HG03460 (cell line): ENCODE data around the gene BTBD19.
"Not testable (repeated sequence)": the region's sequence is repeated elsewhere in the genome, so short reads cannot be mapped to it uniquely, and the experiment has no call there.

Source experiments
- ATAC-seq: cut with Tn5 transposase; IDR thresholded peaks from one replicate; pipeline ENCODE4 v1.9.1; 2021; ENCODE audit not compliant: unreplicated experiment

The BTBD19 gene

DNA sequence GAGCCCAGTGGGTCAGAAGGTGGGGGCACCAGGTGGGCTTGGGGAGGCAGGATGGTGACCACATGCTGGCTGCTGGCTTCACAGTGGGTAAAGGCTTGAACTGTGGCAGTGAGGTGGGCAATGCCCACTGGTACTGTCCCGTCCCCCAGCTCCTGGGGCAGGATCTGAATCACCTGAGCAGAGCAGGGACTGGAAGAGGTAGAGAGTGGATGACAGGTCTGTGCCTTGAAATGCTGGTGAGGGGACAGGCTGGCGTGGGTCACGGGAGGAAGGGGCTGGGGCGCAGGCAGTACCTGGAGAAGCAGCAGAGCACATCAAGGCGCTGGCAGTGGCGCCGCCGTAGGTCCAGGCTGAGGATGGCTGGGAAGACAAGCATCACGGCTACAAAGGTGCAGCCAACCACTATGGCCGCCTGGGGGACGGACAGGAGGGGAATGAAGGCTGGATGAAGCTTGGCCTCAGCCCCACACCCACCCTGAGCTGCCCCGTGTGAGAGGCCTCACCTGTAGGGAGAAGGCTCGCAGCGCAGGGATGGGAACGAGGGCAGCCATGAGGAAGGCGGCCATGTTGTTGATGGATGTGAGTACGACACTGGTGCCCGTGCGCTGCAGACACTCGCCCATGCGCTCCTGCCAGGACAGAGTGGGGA lies 19.8 kb downstream of the BTBD19 start:
- no peak for ATAC-seq

- ATAC-seq, result no peak
These were observed 20.6 kb downstream of the BTBD19 start for GRCh38 chr1:44828841-44829440.

GRCh38 chr1:44829506-44830384 lies 21.4 kb downstream of the BTBD19 start:
- no peak for ATAC-seq

- ATAC-seq, result no peak
These were observed 22.6 kb downstream of the BTBD19 start for GRCh38 chr1:44830900-44831304.

- no peak for ATAC-seq
These were observed 23.2 kb downstream of the BTBD19 start for GRCh38 chr1:44831516-44831915.

DNA sequence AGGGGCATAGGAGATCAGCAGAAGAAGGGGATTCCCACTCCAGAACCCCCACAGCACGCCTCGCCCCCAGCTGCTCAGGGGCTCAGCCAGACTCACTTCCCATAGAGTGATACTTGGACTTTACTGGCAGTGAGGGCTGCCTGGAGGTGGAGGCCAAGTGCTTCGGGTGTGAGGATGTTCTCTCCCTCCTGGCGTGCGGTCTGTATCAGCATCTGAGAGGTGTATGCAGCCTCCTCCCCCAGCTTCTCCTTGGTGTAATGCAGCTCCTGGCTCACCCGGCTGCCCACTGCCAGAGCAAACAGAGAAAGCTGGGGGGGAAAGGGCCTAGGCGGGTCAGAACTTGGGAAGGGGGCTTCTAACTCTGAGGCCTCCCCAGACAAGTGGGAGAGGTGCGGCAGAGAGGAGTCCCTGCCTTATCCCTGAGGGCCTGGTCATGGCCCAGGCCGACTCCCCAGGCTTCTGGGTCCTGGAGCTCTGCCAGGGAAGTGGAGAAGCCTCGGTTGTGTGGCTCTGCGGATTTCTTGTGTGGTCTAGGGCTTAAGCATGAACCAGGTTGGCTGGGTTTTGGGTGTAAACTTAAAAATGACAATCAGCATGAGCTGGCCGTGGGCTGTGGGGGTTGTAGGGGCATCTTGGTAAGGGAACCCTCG lies 23.9 kb downstream of the BTBD19 start:
- no peak for ATAC-seq

GRCh38 chr1:44834328-44834727 lies 26.0 kb downstream of the BTBD19 start:
- ATAC-seq, result no peak

DNA sequence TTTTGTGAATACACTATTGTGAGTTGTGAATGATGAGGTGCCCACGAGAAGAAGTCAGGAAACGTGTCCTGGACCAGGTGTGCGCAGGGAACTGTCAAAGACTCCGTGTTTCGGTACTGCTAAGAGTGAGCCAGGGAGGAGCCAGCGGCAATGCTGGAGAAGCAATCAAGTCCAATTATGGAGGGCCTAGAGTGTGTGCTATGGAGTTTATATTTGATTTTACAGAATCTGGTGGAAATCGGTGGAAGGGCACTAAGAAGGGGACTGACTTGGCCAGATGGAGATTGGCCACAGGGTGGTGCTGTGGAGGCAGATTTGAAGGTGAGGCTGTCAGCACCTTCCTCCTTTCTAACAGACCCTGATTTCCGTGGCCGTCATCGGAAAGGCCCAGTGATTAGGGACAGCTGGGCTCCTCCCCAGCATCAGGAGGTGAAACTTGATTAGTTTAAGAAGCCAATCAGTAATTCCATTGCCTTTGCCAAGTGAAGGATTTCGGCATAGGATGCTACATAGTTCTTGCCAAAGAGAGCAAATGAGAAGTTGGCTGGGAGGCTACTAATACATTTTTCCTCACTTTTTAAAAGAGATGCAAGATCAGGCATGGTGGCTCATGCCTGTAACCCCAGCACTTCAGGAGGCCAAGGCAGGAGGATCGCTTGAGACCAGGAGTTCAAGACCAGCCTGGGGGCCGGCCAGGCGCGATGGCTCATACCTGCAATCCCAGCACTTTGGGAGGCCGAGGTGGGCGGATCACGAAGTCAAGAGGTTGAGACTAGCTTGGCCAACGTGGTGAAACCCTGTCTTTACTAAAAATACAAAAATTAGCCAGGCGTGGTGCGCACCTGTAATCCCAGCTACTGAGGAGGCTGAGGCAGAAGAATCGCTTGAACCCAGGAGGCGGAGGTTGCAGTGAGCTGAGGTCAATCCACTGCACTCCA lies 27.7 kb downstream of the BTBD19 start:
- ATAC-seq, result peak; percentile 79

DNA sequence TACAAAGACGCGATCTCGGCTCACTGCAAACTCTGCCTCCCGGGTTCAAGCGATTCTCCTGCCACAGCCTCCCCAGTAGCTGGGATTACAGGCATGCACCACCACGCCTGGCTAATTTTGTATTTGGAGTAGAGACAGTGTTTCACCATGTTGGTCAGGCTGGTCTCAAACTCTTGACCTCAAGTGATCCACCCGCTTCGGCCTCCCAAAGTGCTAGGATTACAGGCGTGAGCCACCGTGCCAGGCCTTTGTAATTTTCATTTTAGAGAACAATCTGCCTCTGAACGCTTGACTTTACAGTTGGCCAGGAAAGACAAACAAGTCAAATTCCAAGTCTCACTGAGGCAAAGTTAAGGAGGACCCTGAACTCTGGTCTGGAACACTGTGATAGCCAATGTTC lies 30.0 kb downstream of the BTBD19 start:
- ATAC-seq, result not testable (repeated sequence)

DNA sequence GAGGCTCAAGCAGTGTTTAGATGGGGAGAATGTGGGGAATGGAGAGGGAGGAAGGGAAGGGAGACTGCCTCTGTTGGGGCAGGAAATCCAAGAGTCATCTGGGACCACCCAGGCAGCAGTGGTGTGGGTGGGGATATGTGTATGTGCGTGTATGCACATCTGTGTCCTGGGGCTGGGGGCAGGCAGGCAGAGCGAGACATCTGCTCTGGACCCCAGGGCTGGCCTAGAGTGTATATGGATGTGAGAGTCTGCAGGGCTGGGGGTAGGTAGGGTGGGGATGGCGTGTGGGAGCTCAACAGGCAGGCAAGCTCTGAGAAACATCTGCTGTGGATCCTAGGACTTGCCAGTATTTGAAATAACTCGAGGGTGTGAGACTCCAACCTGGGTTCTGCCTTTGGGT lies 31.3 kb downstream of the BTBD19 start:
- ATAC-seq, result no peak

DNA sequence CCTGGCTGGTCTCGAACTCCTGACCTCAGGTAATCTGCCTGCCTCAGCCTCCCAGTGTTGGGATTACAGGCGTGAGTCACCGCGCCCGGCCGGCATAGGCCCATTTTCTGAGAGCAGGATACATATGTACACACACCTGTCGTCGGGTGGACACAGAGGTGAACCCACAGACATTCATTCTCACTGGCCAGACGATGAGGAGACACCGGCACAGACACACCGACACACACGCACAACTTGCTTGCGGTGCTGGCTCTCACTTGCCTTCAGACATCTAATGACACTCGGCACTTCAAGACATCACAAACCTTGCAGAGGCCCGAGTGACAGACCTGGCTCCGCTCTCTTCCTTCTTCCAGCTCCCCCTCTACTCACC lies 34.2 kb downstream of the BTBD19 start:
- no peak for ATAC-seq

- ATAC-seq, result no peak
These were observed 34.7 kb downstream of the BTBD19 start, which contains the start of gene PTCH2 for GRCh38 chr1:44842862-44843655. Gene PTCH2, minus strand, starts transcription at chr1:44843253. Its CDS starts 321 bp downstream, at chr1:44842932.

DNA sequence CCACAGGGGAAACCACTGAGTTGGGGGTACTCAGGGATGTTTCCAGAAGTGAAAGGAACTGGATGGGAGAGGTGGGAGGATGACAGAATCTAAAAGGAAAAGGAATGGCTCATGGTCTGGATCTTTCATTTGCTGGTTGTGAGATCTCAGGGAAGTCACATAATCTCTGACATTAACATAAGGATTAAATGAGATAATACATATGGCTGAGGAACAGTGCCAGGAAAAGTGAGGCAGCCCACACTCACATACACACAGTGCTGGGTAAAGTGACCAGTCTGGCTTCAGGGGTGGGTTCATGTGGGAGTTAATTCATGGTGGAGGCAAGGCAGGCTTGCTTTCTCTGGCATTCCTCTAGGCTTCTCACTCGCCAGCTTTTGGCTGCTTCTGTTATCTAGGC lies 38.7 kb downstream of the BTBD19 start:
- no peak for ATAC-seq

DNA sequence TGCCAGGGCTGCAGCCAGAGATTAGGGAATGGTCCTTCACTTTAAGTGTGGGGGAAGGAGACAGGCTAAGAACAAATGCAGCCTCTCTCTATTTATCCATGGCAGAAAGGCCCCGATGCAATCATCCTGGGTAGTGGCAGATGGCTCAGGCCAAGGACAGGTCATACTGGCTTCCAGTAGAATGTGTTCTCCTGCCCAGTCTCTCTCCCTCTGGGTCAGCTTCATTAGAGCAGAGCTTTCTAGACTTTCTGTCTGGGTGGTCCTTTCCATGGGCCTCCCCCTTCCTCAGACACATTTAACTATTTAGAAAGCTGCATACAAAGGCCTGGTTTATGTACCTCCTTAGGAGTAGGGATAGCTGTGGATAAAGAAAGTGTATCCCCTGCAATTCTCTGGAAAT lies 39.5 kb downstream of the BTBD19 start:
- no peak for ATAC-seq

GRCh38 chr1:44848456-44849181 lies 40.3 kb downstream of the BTBD19 start:
- no peak for ATAC-seq

DNA sequence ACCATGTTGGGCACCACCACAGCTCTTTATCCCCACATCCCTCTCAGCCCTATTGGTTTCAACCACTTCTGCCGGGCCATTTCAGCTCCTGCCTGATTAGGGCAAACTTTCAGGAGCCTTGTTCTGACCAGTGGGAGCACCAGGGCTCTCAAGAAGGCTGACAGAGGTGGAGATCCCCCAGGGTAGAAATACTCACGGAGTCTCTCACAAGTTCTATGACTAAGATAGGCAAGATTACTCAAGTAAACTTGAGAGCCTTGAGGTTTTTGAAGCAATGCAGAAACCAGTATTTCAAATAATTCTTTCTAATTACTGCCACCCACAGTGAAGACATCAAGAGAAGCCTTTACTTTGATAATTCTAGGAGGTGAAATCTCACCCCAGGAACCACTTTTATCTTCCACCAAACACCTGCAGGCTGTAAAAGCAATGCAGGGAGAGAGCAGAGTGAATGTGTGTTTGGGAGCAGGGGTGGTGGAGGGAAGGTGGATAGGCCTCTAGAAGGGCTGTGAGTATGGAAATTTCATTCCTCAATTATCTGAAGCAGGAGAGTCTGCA lies 41.3 kb downstream of the BTBD19 start:
- no peak for ATAC-seq

- ATAC-seq, result no peak
These were observed 43.0 kb downstream of the BTBD19 start for GRCh38 chr1:44851308-44851707.

DNA sequence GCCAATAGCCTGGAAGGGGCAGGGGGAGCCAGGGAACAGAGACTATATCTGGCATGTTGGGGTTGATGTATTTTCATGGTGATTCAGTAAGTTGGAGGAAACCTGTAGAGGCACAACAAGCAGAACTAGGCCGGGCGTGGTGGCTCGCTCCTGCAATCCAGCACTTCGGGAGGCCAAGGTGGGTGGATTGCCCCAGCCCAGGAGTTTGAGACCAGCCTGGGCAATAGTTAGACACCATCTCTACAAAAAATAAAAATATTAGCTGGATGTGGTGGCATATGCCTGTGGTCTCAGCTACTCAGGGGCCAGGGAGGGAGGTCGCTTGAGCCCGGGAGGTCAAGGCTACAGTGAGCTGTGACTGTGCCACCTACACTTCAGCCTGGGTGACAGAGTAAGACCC lies 44.9 kb downstream of the BTBD19 start:
- no peak for ATAC-seq

DNA sequence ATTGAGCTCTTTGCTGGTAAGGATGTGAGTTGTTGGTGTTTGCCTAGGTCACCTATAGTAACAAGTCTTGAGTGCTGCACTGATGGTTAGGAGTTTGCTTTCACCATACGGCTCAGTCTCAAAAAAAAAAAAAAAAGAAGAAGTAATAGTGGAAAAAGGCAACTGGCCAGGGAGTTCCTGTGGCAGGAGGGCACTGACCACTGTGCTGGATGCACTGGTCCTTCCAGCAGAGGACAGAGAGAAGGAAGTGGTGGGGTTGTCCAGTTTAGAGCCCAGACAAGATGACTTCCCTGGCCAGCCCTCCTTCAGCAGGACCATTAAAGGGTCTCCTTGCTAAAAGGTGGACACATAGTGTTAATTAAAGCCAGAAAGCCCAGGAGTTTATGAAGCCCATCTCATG lies 46.6 kb downstream of the BTBD19 start:
- ATAC-seq, result no peak
